ENCODE measurements around the gene ABCC2.

- no peak for TF ChIP-seq POLR2AphosphoS5 (IDR thresholded peaks at IDR 0.05; ENCODE audit: low read depth, low read length)
- no peak for TF ChIP-seq POLR2A (IDR thresholded peaks at IDR 0.05; ENCODE audit: low read depth, low read length)
- TF ChIP-seq SPI1 (IDR thresholded peaks at IDR 0.05; ENCODE audit: low read depth, low read length) = no peak
- no peak for TF ChIP-seq TAF1 (IDR thresholded peaks at IDR 0.05; ENCODE audit: low read depth, low read length)
Observed at GRCh38 chr10:99754670-99755069, 27.8 kb upstream of the ABCC2 start.

All from GM12891 (cell line).